ENCODE results near the gene FNDC3B.

Gene FNDC3B

DNA sequence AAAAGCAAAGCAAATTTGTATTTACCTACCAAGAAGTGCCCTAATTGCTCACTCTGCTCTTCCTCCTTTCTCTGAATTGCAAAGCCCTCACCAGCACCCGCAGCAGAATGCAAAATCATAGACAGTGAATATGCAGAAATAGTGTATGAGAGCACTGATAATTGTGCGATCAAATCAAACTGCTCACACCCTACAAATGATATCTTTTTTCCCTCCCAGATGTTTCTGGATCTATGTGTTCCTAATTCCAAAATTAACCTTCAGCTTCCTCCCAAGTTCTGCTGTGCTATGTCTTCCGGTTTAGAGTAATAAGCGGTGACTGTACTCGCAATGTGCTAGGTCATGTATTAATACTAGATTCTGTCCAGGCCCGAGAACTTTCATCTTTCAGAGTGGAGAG is 405.4 kb downstream of the FNDC3B start:
- no peak for DNase-seq

DNA sequence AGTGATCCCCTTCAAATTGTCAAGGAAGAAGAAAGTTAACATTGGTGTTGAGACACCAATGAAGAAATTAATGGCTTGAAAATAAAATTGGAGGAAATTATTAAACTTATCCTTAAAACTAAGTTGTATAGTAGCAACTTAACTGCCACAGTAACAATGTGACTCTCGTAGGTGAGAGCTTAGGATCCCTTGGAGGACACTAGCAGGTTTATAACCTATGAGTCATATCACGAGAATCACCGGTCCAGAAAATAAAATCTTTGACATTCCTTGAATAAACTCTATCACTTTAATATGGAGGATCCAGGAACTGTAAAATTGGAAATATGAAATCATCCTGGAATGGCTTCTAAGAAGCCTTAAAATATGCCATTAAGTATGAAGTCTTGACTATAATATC is 406.8 kb downstream of the FNDC3B start:
- DNase-seq: no peak

- DNase-seq: no peak
Measured at GRCh38 chr3:172447611-172448579, 408.5 kb downstream of the FNDC3B start, which contains the start of gene GHSR. TSS of gene GHSR (minus strand) at chr3:172448456. CDS start at chr3:172448413, 43 bp downstream.

- no peak for DNase-seq
Measured at GRCh38 chr3:172448661-172449465, 409.5 kb downstream of the FNDC3B start.

- DNase-seq: no peak
Measured at GRCh38 chr3:172449466-172450149, 410.2 kb downstream of the FNDC3B start.
